ENCODE results near the gene PTCRA.
A peak's percentile ranks its signal among the peaks of the same experiment; 100 is the strongest.

PTCRA gene

GRCh38 chr6:42921801-42922200 lies 5.9 kb downstream of the PTCRA start:
- H3K9me3 Mint-ChIP-seq: no peaks in the 10 kb centered on the region
- no peak overlapping the region for H3K27ac Mint-ChIP-seq
- DNase-seq (ENCODE audit: low spot score): no peak
- no peaks in the 10 kb centered on the region for H3K4me1 Mint-ChIP-seq (ENCODE audit: low read depth)
- no peak overlapping the region for H3K4me3 Mint-ChIP-seq
- H3K36me3 Mint-ChIP-seq (ENCODE audit: low read depth): no peaks in the 10 kb centered on the region
- H3K27me3 Mint-ChIP-seq (ENCODE audit: low read depth): no peaks in the 10 kb centered on the region

GRCh38 chr6:42923666-42924065 lies 7.8 kb downstream of the PTCRA start:
- H3K27me3 Mint-ChIP-seq (ENCODE audit: low read depth): no peaks in the 10 kb centered on the region
- H3K9me3 Mint-ChIP-seq: no peaks in the 10 kb centered on the region
- no peak overlapping the region for H3K27ac Mint-ChIP-seq
- no peaks in the 10 kb centered on the region for H3K36me3 Mint-ChIP-seq (ENCODE audit: low read depth)
- no peak for DNase-seq (ENCODE audit: low spot score)
- no peak overlapping the region for H3K4me3 Mint-ChIP-seq
- peaks cover 5% of the 10 kb centered on the region for H3K4me1 Mint-ChIP-seq (ENCODE audit: low read depth)

GRCh38 chr6:42925248-42925857 lies 9.5 kb downstream of the PTCRA start:
- Mint-ChIP-seq H3K9me3 (no peaks in the 10 kb centered on the region), H3K4me1 (ENCODE audit: low read depth) (peaks cover 11% of the 10 kb centered on the region), H3K36me3 (ENCODE audit: low read depth) (peaks cover 3% of the 10 kb centered on the region), H3K4me3 (no peak overlapping the region), H3K27ac (no peak overlapping the region), H3K27me3 (ENCODE audit: low read depth) (no peaks in the 10 kb centered on the region)
- DNase-seq (ENCODE audit: low spot score): no peak

GRCh38 chr6:42928986-42929820 lies 13.3 kb downstream of the PTCRA start, which contains the start of gene CNPY3:
TSS of gene CNPY3 (plus strand) at chr6:42929480. CDS start at chr6:42929571, 91 bp downstream.
- peak; percentile 96 for DNase-seq (ENCODE audit: low spot score)
- Mint-ChIP-seq H3K36me3 (ENCODE audit: low read depth) (peaks cover 26% of the 10 kb centered on the region), H3K9me3 (no peaks in the 10 kb centered on the region), H3K4me3 (peak within 1 kb of the TSS; percentile 98), H3K27me3 (ENCODE audit: low read depth) (no peaks in the 10 kb centered on the region), H3K4me1 (ENCODE audit: low read depth) (peaks cover 35% of the 10 kb centered on the region), H3K27ac (peak within 1 kb of the TSS; percentile 99)

- Mint-ChIP-seq H3K4me3 (peak overlapping the region; percentile 98), H3K36me3 (ENCODE audit: low read depth) (peaks cover 29% of the 10 kb centered on the region), H3K4me1 (ENCODE audit: low read depth) (peaks cover 35% of the 10 kb centered on the region), H3K27me3 (ENCODE audit: low read depth) (no peaks in the 10 kb centered on the region), H3K9me3 (no peaks in the 10 kb centered on the region), H3K27ac (peak overlapping the region; percentile 99)
- DNase-seq (ENCODE audit: low spot score): peak; percentile 70
Measured at GRCh38 chr6:42929821-42930360, 14.0 kb downstream of the PTCRA start.

- DNase-seq (ENCODE audit: low spot score): no peak
- Mint-ChIP-seq H3K4me3 (peak overlapping the region; percentile 14), H3K9me3 (no peaks in the 10 kb centered on the region), H3K4me1 (ENCODE audit: low read depth) (peaks cover 35% of the 10 kb centered on the region), H3K27ac (no peak overlapping the region), H3K36me3 (ENCODE audit: low read depth) (peaks cover 44% of the 10 kb centered on the region), H3K27me3 (ENCODE audit: low read depth) (no peaks in the 10 kb centered on the region)
Measured at GRCh38 chr6:42932412-42932811, 16.6 kb downstream of the PTCRA start.

- Mint-ChIP-seq H3K36me3 (ENCODE audit: low read depth) (peaks cover 52% of the 10 kb centered on the region), H3K9me3 (no peaks in the 10 kb centered on the region), H3K27me3 (ENCODE audit: low read depth) (no peaks in the 10 kb centered on the region), H3K27ac (no peak overlapping the region), H3K4me3 (peak overlapping the region; percentile 14), H3K4me1 (ENCODE audit: low read depth) (peaks cover 35% of the 10 kb centered on the region)
- no peak for DNase-seq (ENCODE audit: low spot score)
Measured at GRCh38 chr6:42933205-42933604, 17.4 kb downstream of the PTCRA start.

- H3K9me3 Mint-ChIP-seq: no peaks in the 10 kb centered on the region
- DNase-seq (ENCODE audit: low spot score): no peak
- peaks cover 25% of the 10 kb centered on the region for H3K4me1 Mint-ChIP-seq (ENCODE audit: low read depth)
- no peak overlapping the region for H3K27ac Mint-ChIP-seq
- H3K4me3 Mint-ChIP-seq: no peak overlapping the region
- peaks cover 55% of the 10 kb centered on the region for H3K36me3 Mint-ChIP-seq (ENCODE audit: low read depth)
- H3K27me3 Mint-ChIP-seq (ENCODE audit: low read depth): no peaks in the 10 kb centered on the region
Measured at GRCh38 chr6:42935322-42935721, 19.5 kb downstream of the PTCRA start.

- H3K27ac Mint-ChIP-seq: no peak overlapping the region
- no peak for DNase-seq (ENCODE audit: low spot score)
- peaks cover 18% of the 10 kb centered on the region for H3K4me1 Mint-ChIP-seq (ENCODE audit: low read depth)
- no peak overlapping the region for H3K4me3 Mint-ChIP-seq
- no peaks in the 10 kb centered on the region for H3K9me3 Mint-ChIP-seq
- H3K36me3 Mint-ChIP-seq (ENCODE audit: low read depth): peaks cover 56% of the 10 kb centered on the region
- no peaks in the 10 kb centered on the region for H3K27me3 Mint-ChIP-seq (ENCODE audit: low read depth)
Measured at GRCh38 chr6:42936398-42936797, 20.5 kb downstream of the PTCRA start.

- Mint-ChIP-seq H3K4me1 (ENCODE audit: low read depth) (peaks cover 7% of the 10 kb centered on the region), H3K4me3 (no peak overlapping the region), H3K36me3 (ENCODE audit: low read depth) (peaks cover 51% of the 10 kb centered on the region), H3K27ac (peak overlapping the region; percentile 3), H3K27me3 (ENCODE audit: low read depth) (no peaks in the 10 kb centered on the region), H3K9me3 (no peaks in the 10 kb centered on the region)
- DNase-seq (ENCODE audit: low spot score): no peak
Measured at GRCh38 chr6:42937548-42938427, 21.9 kb downstream of the PTCRA start.

- DNase-seq (ENCODE audit: low spot score): no peak
- Mint-ChIP-seq H3K27ac (no peak overlapping the region), H3K9me3 (no peaks in the 10 kb centered on the region), H3K4me3 (no peak overlapping the region), H3K27me3 (ENCODE audit: low read depth) (no peaks in the 10 kb centered on the region), H3K36me3 (ENCODE audit: low read depth) (peaks cover 47% of the 10 kb centered on the region), H3K4me1 (ENCODE audit: low read depth) (peaks cover under 1% of the 10 kb centered on the region)
Measured at GRCh38 chr6:42938428-42938796, 22.6 kb downstream of the PTCRA start.

- Mint-ChIP-seq H3K4me3 (no peak overlapping the region), H3K9me3 (no peaks in the 10 kb centered on the region), H3K27ac (peak overlapping the region; percentile 60), H3K4me1 (ENCODE audit: low read depth) (no peaks in the 10 kb centered on the region), H3K27me3 (ENCODE audit: low read depth) (no peaks in the 10 kb centered on the region), H3K36me3 (ENCODE audit: low read depth) (peaks cover 49% of the 10 kb centered on the region)
- no peak for DNase-seq (ENCODE audit: low spot score)
Measured at GRCh38 chr6:42938987-42939809, 23.3 kb downstream of the PTCRA start.

GRCh38 chr6:42939810-42940167 lies 23.9 kb downstream of the PTCRA start:
- Mint-ChIP-seq H3K36me3 (ENCODE audit: low read depth) (peaks cover 46% of the 10 kb centered on the region), H3K9me3 (no peaks in the 10 kb centered on the region), H3K4me1 (ENCODE audit: low read depth) (no peaks in the 10 kb centered on the region), H3K27me3 (ENCODE audit: low read depth) (no peaks in the 10 kb centered on the region), H3K27ac (no peak overlapping the region), H3K4me3 (no peak overlapping the region)
- no peak for DNase-seq (ENCODE audit: low spot score)

All from T-helper 2 cell treated with Interferon-gamma antibody and Interleukin-4, amounts not matched to agents 5 μg/mL and 100 μg/mL, for 36 hours (primary cell).